Activated CD8-positive, alpha-beta memory T cell treated with anti-CD3 and anti-CD28 coated beads, Interleukin-2, amount 50 U/mL, for 4 hours (primary cell): Measurements from ENCODE around the gene DEFB124.
"Not testable (repeated sequence)": the region's sequence is repeated elsewhere in the genome, so short reads cannot be mapped to it uniquely, and the experiment has no call there.

Source experiments
- DNase-seq: peaks from one replicate; pipeline ENCODE4 v3.0.0-alpha.2; 2020

Gene DEFB124

GRCh38 chr20:31485450-31486339 is 10.8 kb upstream of the DEFB124 start:
- no peak for DNase-seq

- no peak for DNase-seq
Measured at GRCh38 chr20:31484001-31484400, 9.1 kb upstream of the DEFB124 start.

- DNase-seq, result no peak
Measured at GRCh38 chr20:31476643-31477215, 1.8 kb upstream of the DEFB124 start.

GRCh38 chr20:31476294-31476585 is 1.3 kb upstream of the DEFB124 start:
- no peak for DNase-seq

GRCh38 chr20:31475472-31476293 is 756 bp upstream of the DEFB124 start:
- no peak for DNase-seq

- no peak for DNase-seq
Measured at GRCh38 chr20:31474097-31474436, 860 bp downstream of the DEFB124 start.

- DNase-seq, result no peak
Measured at GRCh38 chr20:31473331-31474096, 1.4 kb downstream of the DEFB124 start.

- DNase-seq, result no peak
Measured at GRCh38 chr20:31472395-31473330, 2.3 kb downstream of the DEFB124 start.

- not testable (repeated sequence) for DNase-seq
Measured at GRCh38 chr20:31470946-31471345, 4.0 kb downstream of the DEFB124 start.

GRCh38 chr20:31454361-31454760 is 20.6 kb downstream of the DEFB124 start:
- DNase-seq, result no peak

- DNase-seq, result no peak
Measured at GRCh38 chr20:31452575-31452974, 22.4 kb downstream of the DEFB124 start.

- DNase-seq, result no peak
Measured at GRCh38 chr20:31449511-31450414, 25.2 kb downstream of the DEFB124 start.

- DNase-seq, result no peak
Measured at GRCh38 chr20:31446084-31446819, 28.7 kb downstream of the DEFB124 start.

GRCh38 chr20:31440012-31440659 is 34.8 kb downstream of the DEFB124 start, which contains the start of gene DEFB123:
Gene DEFB123 (plus strand): TSS chr20:31440632. CDS start chr20:31440699, 67 bp downstream.
- no peak for DNase-seq

GRCh38 chr20:31430568-31431115 is 44.3 kb downstream of the DEFB124 start:
- no peak for DNase-seq

GRCh38 chr20:31427576-31427975 is 47.4 kb downstream of the DEFB124 start:
- not testable (repeated sequence) for DNase-seq

GRCh38 chr20:31426891-31427551 is 47.9 kb downstream of the DEFB124 start:
- not testable (repeated sequence) for DNase-seq

GRCh38 chr20:31425797-31426196 is 49.1 kb downstream of the DEFB124 start:
- DNase-seq, result no peak
